GM23248 (cell line): ENCODE measurements around the gene SLC35A2.

ENCODE experiments used
- EZH2 ChIP-seq: fragments of 200-600 bp; sonication (generic); IDR thresholded peaks from 2 replicates; pipeline ENCODE4 v1.6.1; 2018; ENCODE audit warnings: antibody characterized with exemption, mild to moderate bottlenecking; ENCODE audit not compliant: insufficient read depth, poor library complexity, severe bottlenecking
- EZH2phosphoT487 ChIP-seq: fragments of 200-600 bp; sonication (generic); IDR thresholded peaks from 2 replicates; pipeline ENCODE4 v1.6.1; 2018; ENCODE audit warnings: antibody characterized with exemption, moderate library complexity, mild to moderate bottlenecking, low read depth; ENCODE audit not compliant: insufficient read depth

DNA sequence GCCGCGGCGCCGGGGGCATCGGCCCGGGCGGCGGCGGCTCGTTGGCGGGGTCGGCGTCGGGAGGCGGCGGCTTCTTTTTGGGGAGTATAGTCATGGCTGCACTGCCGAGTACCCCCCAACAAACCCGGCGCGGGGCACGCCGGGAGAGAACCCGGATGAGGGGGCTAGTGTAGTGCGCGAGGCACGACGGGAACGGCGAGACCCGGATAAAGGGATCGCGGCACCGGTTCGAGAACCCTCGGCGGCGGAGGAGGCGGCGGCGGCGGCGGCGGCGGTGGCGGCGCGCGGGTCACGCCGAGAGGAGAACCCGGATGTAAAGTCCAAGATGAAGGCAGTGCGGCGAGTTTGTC is 46.0 kb upstream of the SLC35A2 start, which contains the start of gene OTUD5:
- no peak for TF ChIP-seq EZH2
- no peak for TF ChIP-seq EZH2phosphoT487
